Measurements from ENCODE around the gene GPX5.

- TF ChIP-seq, protein P1, sequence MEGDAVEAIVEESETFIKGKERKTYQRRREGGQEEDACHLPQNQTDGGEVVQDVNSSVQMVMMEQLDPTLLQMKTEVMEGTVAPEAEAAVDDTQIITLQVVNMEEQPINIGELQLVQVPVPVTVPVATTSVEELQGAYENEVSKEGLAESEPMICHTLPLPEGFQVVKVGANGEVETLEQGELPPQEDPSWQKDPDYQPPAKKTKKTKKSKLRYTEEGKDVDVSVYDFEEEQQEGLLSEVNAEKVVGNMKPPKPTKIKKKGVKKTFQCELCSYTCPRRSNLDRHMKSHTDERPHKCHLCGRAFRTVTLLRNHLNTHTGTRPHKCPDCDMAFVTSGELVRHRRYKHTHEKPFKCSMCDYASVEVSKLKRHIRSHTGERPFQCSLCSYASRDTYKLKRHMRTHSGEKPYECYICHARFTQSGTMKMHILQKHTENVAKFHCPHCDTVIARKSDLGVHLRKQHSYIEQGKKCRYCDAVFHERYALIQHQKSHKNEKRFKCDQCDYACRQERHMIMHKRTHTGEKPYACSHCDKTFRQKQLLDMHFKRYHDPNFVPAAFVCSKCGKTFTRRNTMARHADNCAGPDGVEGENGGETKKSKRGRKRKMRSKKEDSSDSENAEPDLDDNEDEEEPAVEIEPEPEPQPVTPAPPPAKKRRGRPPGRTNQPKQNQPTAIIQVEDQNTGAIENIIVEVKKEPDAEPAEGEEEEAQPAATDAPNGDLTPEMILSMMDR (IDR thresholded peaks at IDR 0.05) = no peak
- TF ChIP-seq EP300 (IDR thresholded peaks at IDR 0.05) = no peak
- no peak for TF ChIP-seq POLR2A (IDR thresholded peaks at IDR 0.05)
Measured at GRCh38 chr6:28537065-28537464, 11.4 kb downstream of the GPX5 start.
